ACHN (cell line): ENCODE data around the gene UPK3A.
"Not testable (repeated sequence)": the region's sequence is repeated elsewhere in the genome, so short reads cannot be mapped to it uniquely, and the experiment has no call there.

Source experiments
- DNase-seq: peaks from one replicate; pipeline ENCODE4 v3.0.0-alpha.2; 2015
- in situ Hi-C: cut with HindIII; loops from 2 replicates; pipeline ENCODE4 v1.10.0; 2017; ENCODE audit warnings: low sequenced_read_pairs, low pct_ligation_motif_present, low pct_unique_long_range_greater_than_20kb

Gene UPK3A

GRCh38 chr22:45318168-45318557, 33.4 kb downstream of the UPK3A start:
- DNase-seq: no peak
- in situ Hi-C loops: no loop called here

- in situ Hi-C loops: no loop called here
- no peak for DNase-seq
Observed at GRCh38 chr22:45318558-45319323, 34.0 kb downstream of the UPK3A start.

GRCh38 chr22:45319324-45319685, 34.6 kb downstream of the UPK3A start:
- DNase-seq: no peak
- in situ Hi-C loops: no loop called here

GRCh38 chr22:45320357-45320976, 35.7 kb downstream of the UPK3A start:
- in situ Hi-C loops: no loop called here
- DNase-seq: no peak

GRCh38 chr22:45321827-45322226, 37.1 kb downstream of the UPK3A start:
- in situ Hi-C loops: no loop called here
- DNase-seq: no peak

GRCh38 chr22:45322873-45323525, 38.2 kb downstream of the UPK3A start:
- no peak for DNase-seq
- in situ Hi-C loops: no loop called here

GRCh38 chr22:45323695-45324094, 38.9 kb downstream of the UPK3A start:
- DNase-seq: no peak
- in situ Hi-C loops: no loop called here

GRCh38 chr22:45324311-45324711, 39.6 kb downstream of the UPK3A start:
- DNase-seq: no peak
- in situ Hi-C loops: no loop called here

- in situ Hi-C loops, DNase-seq: not testable (repeated sequence)
Observed at GRCh38 chr22:45328261-45328660, 43.5 kb downstream of the UPK3A start.

GRCh38 chr22:45328822-45329529, 44.2 kb downstream of the UPK3A start:
- in situ Hi-C loops: no loop called here
- no peak for DNase-seq

GRCh38 chr22:45329530-45329936, 44.8 kb downstream of the UPK3A start:
- DNase-seq: no peak
- in situ Hi-C loops: no loop called here

- no peak for DNase-seq
- in situ Hi-C loops: no loop called here
Observed at GRCh38 chr22:45330548-45330947, 45.8 kb downstream of the UPK3A start.

- in situ Hi-C loops: no loop called here
- no peak for DNase-seq
Observed at GRCh38 chr22:45331486-45331885, 46.7 kb downstream of the UPK3A start.

GRCh38 chr22:45332001-45332400, 47.3 kb downstream of the UPK3A start:
- DNase-seq: no peak
- in situ Hi-C loops: no loop called here

GRCh38 chr22:45334068-45334467, 49.3 kb downstream of the UPK3A start:
- DNase-seq: no peak
- in situ Hi-C loops: no loop called here

- in situ Hi-C loops: no loop called here
- no peak for DNase-seq
Observed at GRCh38 chr22:45334528-45334927, 49.8 kb downstream of the UPK3A start.

GRCh38 chr22:45335021-45335818, 50.5 kb downstream of the UPK3A start:
- no peak for DNase-seq
- in situ Hi-C loops: no loop called here

- DNase-seq: no peak
- in situ Hi-C loops: no loop called here
Observed at GRCh38 chr22:45335854-45336522, 51.2 kb downstream of the UPK3A start.
